GM18505 (cell line): ENCODE results near the gene CEP63.

ENCODE experiments used
- ATAC-seq: cut with Tn5 transposase; IDR thresholded peaks from one replicate; pipeline ENCODE4 v1.9.1; 2021; ENCODE audit not compliant: unreplicated experiment
- POLR2A ChIP-seq: IDR thresholded peaks from 4 replicates; pipeline ENCODE4 v1.6.1; 2011; ENCODE audit warnings: borderline replicate concordance; ENCODE audit not compliant: insufficient read depth, insufficient read length; ENCODE audit errors: extremely low read depth

CEP63 gene

DNA sequence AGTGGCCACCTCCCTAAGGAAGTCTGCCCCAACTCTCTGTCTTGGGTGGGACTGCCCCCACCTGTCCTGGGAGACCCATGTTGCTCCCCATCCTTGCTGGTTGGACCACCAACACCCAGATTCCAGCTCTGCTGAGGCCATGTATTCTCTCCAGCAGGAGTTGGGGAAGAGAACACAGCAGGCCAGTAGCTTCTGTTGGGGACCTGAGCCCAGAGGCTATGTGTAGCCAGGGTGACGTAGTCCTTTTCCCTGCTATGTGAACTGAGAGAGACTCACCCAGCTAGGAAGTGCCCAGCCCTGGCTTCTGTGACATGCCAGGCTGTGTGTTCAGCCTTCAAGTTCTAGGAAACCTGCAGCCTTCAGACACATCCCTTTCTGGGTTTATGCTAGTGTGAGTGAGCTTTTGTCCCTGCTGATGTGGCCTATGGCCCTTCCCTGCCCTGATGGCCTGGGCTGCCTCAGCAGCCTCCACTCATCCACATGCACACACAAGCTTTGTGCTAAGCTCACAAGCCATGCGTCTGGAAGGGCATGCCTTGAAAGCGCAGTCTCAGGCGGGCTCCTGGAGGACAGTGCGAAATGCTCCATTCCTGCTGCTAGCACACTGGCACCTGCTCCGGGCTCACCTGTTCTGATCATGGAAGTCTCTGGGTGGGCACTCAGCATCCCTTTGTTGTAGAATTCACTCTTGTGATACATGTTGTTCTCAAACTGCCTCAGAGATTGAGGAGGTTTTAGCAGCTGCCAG lies 122.3 kb downstream of the CEP63 start:
- ATAC-seq, result no peak
- TF ChIP-seq POLR2A, result no peak

DNA sequence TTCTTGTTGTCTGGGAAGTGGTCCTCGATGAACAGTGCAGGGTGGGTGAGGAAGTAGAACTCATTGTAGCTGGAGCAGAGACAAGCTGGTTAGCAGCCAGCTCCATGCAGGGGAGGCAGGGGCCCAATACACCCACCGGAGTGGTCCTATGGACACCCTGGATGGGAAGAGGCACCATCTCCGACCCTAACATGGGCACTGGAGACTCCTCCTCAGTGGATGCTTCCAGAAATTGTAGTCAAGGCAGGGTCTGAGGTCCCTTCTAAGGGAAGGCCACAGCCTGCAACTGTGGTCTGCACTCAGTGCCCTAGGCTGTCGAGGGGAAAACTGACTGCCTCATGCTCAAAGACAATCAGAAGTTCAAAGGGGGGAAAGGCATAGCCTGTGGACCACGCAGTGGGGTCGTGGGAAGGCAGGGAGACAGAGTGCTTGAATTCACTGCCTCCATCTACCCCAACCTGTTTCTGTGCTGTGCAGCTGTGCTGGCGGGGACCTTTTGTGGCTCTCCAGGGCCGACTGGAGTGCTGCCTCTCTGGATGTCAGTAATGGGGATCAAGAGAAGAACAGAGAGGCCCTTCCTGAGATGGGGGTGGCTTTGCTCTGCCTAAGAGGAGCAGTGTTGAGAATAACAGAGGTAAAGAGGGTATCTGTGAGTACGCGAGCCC lies 123.0 kb downstream of the CEP63 start:
- ATAC-seq, result no peak
- no peak for TF ChIP-seq POLR2A

- no peak for ATAC-seq
- TF ChIP-seq POLR2A, result no peak
These were observed 124.1 kb downstream of the CEP63 start for GRCh38 chr3:134609821-134610431.

DNA sequence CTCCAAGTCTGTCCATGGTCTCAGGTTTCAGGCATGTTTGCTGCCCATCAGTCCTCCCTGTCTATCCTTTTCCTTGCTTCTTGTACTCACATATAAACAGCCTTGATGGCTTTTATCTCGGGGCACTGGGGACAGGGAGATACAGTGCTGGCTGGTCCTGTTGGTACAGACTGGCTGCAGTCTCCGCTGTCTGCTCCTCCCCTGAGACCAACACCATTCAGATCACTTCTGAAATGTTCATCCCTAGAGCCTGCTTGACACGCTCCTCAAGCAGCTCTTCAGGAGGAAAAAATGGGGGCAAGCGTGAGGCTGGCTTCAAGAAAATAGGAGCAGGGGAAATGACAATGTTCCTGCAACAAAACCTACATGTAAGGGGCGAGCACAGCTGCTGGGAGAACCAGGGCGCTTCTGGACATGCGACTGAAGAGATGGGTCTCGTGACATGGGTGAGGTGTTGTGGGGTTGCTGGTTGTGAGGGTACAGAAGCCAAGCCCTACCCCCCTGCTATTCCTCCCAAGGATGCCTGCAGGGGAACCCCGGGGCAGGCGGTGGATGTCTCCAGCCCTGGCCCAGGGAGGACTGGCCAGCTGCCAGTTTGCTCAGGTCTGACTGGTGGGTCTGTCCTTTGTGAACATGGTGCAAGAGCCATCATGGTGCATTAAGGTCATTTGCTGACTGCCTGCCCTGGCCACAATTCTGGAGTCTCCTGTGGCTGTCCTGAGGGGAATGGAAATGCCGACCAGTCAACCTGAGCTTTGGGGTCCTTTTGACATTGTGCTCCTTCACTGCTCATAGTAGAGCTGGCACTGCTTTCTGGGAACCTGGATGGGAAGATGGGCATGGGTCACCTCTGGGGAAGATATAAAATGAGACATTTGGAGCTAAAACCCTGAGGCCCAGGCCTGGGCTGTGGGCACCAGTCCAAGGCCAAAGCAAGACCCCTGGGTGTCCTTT lies 124.9 kb downstream of the CEP63 start:
- no peak for ATAC-seq
- no peak for TF ChIP-seq POLR2A

DNA sequence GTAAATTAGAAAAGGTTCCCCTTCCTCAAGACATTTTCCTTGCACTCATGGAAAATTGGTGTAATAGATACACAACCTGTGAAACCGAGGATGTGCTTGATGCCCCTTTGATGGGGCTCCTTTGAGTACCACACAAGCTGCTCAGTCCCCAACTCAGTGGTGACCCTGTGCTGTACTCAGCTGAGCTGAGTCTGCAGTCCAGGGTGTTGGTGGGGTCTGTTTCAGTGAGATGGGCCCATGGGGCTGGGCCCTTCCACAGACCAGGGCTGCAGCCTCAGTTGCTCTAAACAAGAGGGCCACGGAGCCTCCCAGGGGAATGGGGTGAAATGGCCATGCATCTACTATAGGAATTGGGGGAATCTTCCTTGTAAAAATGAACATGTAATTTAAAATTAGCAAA lies 125.7 kb downstream of the CEP63 start:
- no peak for TF ChIP-seq POLR2A
- ATAC-seq, result no peak

GRCh38 chr3:134613006-134613520 lies 127.2 kb downstream of the CEP63 start:
- TF ChIP-seq POLR2A, result no peak
- ATAC-seq, result no peak

- no peak for ATAC-seq
- TF ChIP-seq POLR2A, result no peak
These were observed 129.1 kb downstream of the CEP63 start for GRCh38 chr3:134614955-134615354.

GRCh38 chr3:134615743-134616142 lies 129.9 kb downstream of the CEP63 start:
- ATAC-seq, result no peak
- TF ChIP-seq POLR2A, result no peak

DNA sequence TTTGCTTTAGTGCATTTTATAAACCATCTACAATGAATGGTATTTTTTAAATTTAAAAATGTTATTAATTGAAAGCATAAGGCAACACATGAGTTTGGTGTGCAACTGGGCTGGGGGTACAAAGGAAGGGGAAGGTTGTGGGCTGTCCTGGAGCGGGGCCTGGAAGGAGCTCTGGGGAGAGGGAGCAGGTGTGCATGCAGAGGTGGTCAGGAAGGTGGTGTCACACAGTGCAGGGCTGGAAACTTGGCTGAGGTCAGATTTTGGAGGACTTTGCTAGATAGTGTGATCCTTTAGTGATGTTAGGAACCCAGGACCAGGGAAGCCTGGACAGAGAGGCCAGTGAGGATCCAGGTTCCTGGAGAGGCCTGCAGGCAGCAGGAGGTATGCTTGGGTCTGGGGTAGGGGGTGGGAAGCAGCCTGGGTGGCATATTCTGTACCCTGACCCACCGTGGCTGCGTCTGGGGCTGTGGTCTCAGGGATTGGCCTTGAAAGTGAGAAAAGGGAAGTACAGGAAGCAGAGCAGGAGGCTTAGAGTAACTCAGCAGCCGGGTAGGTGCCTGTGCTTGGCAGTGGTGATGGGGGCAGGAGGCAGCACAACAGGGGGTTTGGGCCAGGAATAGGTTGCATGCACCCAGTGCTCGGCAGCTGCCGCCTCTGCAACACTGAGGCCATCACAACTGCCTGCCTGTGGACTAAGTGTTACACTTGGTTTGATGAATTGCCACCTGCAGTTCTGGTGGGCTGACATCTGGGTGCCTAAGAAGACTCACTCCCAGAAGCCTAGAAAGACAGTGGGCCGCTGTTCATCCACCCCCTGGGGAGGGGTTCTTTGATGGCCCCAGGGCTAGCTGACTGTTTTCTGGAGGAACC lies 132.0 kb downstream of the CEP63 start:
- no peak for TF ChIP-seq POLR2A
- no peak for ATAC-seq

GRCh38 chr3:134618478-134619300 lies 132.8 kb downstream of the CEP63 start:
- no peak for ATAC-seq
- no peak for TF ChIP-seq POLR2A

DNA sequence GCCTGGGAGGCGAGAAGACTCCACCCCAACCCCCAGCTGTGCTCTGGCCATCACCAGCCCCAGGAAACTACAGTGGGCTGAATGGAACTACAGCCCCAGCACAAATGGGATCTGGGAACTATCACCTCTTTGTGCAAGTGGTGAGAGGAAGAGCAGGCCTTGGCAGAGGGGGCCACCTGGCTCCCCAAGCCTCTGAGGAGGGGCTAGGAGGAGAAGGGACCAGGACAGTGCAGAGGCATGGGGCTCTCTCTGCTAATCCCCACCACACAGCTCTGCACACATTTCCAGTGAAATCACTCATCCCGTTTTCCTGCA lies 133.4 kb downstream of the CEP63 start:
- ATAC-seq, result no peak
- TF ChIP-seq POLR2A, result no peak
